Effector memory CD8-positive, alpha-beta T cell (primary cell): ENCODE measurements around the gene STARD4.

Experiments
- ATAC-seq: fragments of 150-1000 bp; cut with Tn5 transposase; replicated peaks from 2 replicates; pipeline ENCODE4 v1.10.0; 2021; ENCODE audit warnings: mild to moderate bottlenecking, moderate library complexity
- DNase-seq, 3 experiments: peaks; one replicate each; pipeline ENCODE4 v3.0.0; 2021
- H3K27ac Mint-ChIP-seq, 2 donors: one replicate each; pipeline ENCODE4 v1.8.0; 2022; ENCODE audit warnings: mild to moderate bottlenecking in 2 of 2, mixed read lengths in 2 of 2, moderate library complexity in 2 of 2
- H3K27me3 Mint-ChIP-seq, 2 donors: one replicate each; pipeline ENCODE4 v1.8.0; 2022; ENCODE audit warnings: mixed read lengths in 2 of 2
- H3K36me3 Mint-ChIP-seq: one replicate; pipeline ENCODE4 v1.8.0; 2022; ENCODE audit warnings: mild to moderate bottlenecking, moderate library complexity, mixed read lengths; ENCODE audit not compliant: insufficient read depth
- H3K4me1 Mint-ChIP-seq, 2 donors: one replicate each; pipeline ENCODE4 v1.8.0; 2022; ENCODE audit warnings: low read depth in 2 of 2, mixed read lengths in 2 of 2
- H3K4me3 Mint-ChIP-seq, 2 donors: one replicate each; pipeline ENCODE4 v1.8.0; 2022; ENCODE audit warnings: mild to moderate bottlenecking in 2 of 2, mixed read lengths in 2 of 2, moderate library complexity in 2 of 2
- H3K9me3 Mint-ChIP-seq, 2 donors: one replicate each; pipeline ENCODE4 v1.8.0; 2022; ENCODE audit warnings: mixed read lengths in 2 of 2

Gene STARD4

GRCh38 chr5:111478898-111479297, 33.4 kb downstream of the STARD4 start:
- Mint-ChIP-seq H3K36me3 (peaks cover 38% of the 10 kb centered on the region), H3K27ac (peak overlapping the region in 1 of 2 donors; percentile 0), H3K4me1 (no peaks in the 10 kb centered on the region), H3K9me3 (no peaks in the 10 kb centered on the region), H3K4me3 (no peak overlapping the region), H3K27me3 (no peaks in the 10 kb centered on the region)
- ATAC-seq, result no peak
- DNase-seq, result no peak

- Mint-ChIP-seq H3K27ac (no peak overlapping the region), H3K27me3 (no peaks in the 10 kb centered on the region), H3K9me3 (no peaks in the 10 kb centered on the region), H3K36me3 (peaks cover 32% of the 10 kb centered on the region), H3K4me3 (no peak overlapping the region), H3K4me1 (no peaks in the 10 kb centered on the region)
- ATAC-seq (no peak), DNase-seq (no peak)
These were observed 34.1 kb downstream of the STARD4 start for GRCh38 chr5:111478266-111478665.

GRCh38 chr5:111472579-111472978, 39.8 kb downstream of the STARD4 start:
- Mint-ChIP-seq H3K4me1 (no peaks in the 10 kb centered on the region), H3K4me3 (no peak overlapping the region)
- no peak for ATAC-seq

GRCh38 chr5:111472096-111472495, 40.2 kb downstream of the STARD4 start:
- Mint-ChIP-seq H3K27me3 (no peaks in the 10 kb centered on the region), H3K9me3 (no peaks in the 10 kb centered on the region), H3K27ac (peak overlapping the region; percentile 22 to 26), H3K36me3 (peaks cover 14% of the 10 kb centered on the region), H3K4me1 (no peaks in the 10 kb centered on the region), H3K4me3 (no peak overlapping the region)
- ATAC-seq (no peak), DNase-seq (no peak)

More at GRCh38 chr5:111472579-111472978, 39.8 kb downstream of the STARD4 start:
- Mint-ChIP-seq H3K27ac (peak overlapping the region in 1 of 2 donors; percentile 26), H3K9me3 (no peaks in the 10 kb centered on the region), H3K27me3 (no peaks in the 10 kb centered on the region), H3K36me3 (peaks cover 14% of the 10 kb centered on the region)
- DNase-seq, result no peak

GRCh38 chr5:111469903-111470302, 42.4 kb downstream of the STARD4 start:
- H3K27me3 Mint-ChIP-seq, result no peaks in the 10 kb centered on the region
- H3K9me3 Mint-ChIP-seq, result peaks cover 0 to 2% of the 10 kb centered on the region in 2 donors
- H3K27ac Mint-ChIP-seq, result no peak overlapping the region
- H3K36me3 Mint-ChIP-seq, result peaks cover 9% of the 10 kb centered on the region
- ATAC-seq (no peak), DNase-seq (no peak)
- H3K4me1 Mint-ChIP-seq, result peaks cover 0 to 4% of the 10 kb centered on the region in 2 donors
- H3K4me3 Mint-ChIP-seq, result no peak overlapping the region

- Mint-ChIP-seq H3K27me3 (no peaks in the 10 kb centered on the region), H3K4me1 (peaks cover 0 to 5% of the 10 kb centered on the region in 2 donors), H3K9me3 (peaks cover 0 to 2% of the 10 kb centered on the region in 2 donors), H3K4me3 (no peak overlapping the region), H3K27ac (no peak overlapping the region), H3K36me3 (peaks cover 7% of the 10 kb centered on the region)
- DNase-seq (no peak), ATAC-seq (no peak)
These were observed 42.9 kb downstream of the STARD4 start for GRCh38 chr5:111469293-111469896.

- H3K4me3 Mint-ChIP-seq, result no peak overlapping the region
- no peaks in the 10 kb centered on the region for H3K27me3 Mint-ChIP-seq
- H3K27ac Mint-ChIP-seq, result peak overlapping the region in 1 of 2 donors; percentile 19
- peaks cover 0 to 5% of the 10 kb centered on the region in 2 donors for H3K4me1 Mint-ChIP-seq
- ATAC-seq (no peak), DNase-seq (no peak)
- H3K36me3 Mint-ChIP-seq, result peaks cover 14% of the 10 kb centered on the region
- peaks cover 0 to 2% of the 10 kb centered on the region in 2 donors for H3K9me3 Mint-ChIP-seq
These were observed 49.0 kb downstream of the STARD4 start for GRCh38 chr5:111463311-111463710.

GRCh38 chr5:111461934-111462333, 50.4 kb downstream of the STARD4 start:
- H3K4me3 Mint-ChIP-seq, result no peak overlapping the region
- peaks cover 4 to 5% of the 10 kb centered on the region in 2 donors for H3K4me1 Mint-ChIP-seq
- H3K27ac Mint-ChIP-seq, result peak overlapping the region in 1 of 2 donors; percentile 6
- H3K27me3 Mint-ChIP-seq, result no peaks in the 10 kb centered on the region
- H3K9me3 Mint-ChIP-seq, result peaks cover 0 to 2% of the 10 kb centered on the region in 2 donors
- H3K36me3 Mint-ChIP-seq, result peaks cover 14% of the 10 kb centered on the region
- DNase-seq (no peak), ATAC-seq (no peak)

- Mint-ChIP-seq H3K27ac (no peak overlapping the region), H3K9me3 (peaks cover 0 to 2% of the 10 kb centered on the region in 2 donors), H3K36me3 (peaks cover 12% of the 10 kb centered on the region), H3K27me3 (no peaks in the 10 kb centered on the region), H3K4me3 (no peak overlapping the region), H3K4me1 (peaks cover 4 to 5% of the 10 kb centered on the region in 2 donors)
- DNase-seq (no peak), ATAC-seq (no peak)
These were observed 51.1 kb downstream of the STARD4 start for GRCh38 chr5:111461255-111461671.

- peaks cover 0 to 4% of the 10 kb centered on the region in 2 donors for H3K4me1 Mint-ChIP-seq
- no peaks in the 10 kb centered on the region for H3K9me3 Mint-ChIP-seq
- no peak for ATAC-seq
- H3K27me3 Mint-ChIP-seq, result no peaks in the 10 kb centered on the region
- H3K36me3 Mint-ChIP-seq, result peaks cover 19% of the 10 kb centered on the region
- no peak overlapping the region for H3K27ac Mint-ChIP-seq
- DNase-seq, result no peak
- no peak overlapping the region for H3K4me3 Mint-ChIP-seq
These were observed 57.6 kb downstream of the STARD4 start for GRCh38 chr5:111454776-111455175.

GRCh38 chr5:111454198-111454622, 58.1 kb downstream of the STARD4 start:
- Mint-ChIP-seq H3K4me1 (peaks cover 0 to 4% of the 10 kb centered on the region in 2 donors), H3K27ac (no peak overlapping the region), H3K36me3 (peaks cover 25% of the 10 kb centered on the region), H3K4me3 (no peak overlapping the region), H3K27me3 (no peaks in the 10 kb centered on the region), H3K9me3 (no peaks in the 10 kb centered on the region)
- DNase-seq (no peak), ATAC-seq (no peak)

- ATAC-seq (no peak), DNase-seq (no peak)
- Mint-ChIP-seq H3K36me3 (peaks cover 29% of the 10 kb centered on the region), H3K27me3 (no peaks in the 10 kb centered on the region), H3K9me3 (no peaks in the 10 kb centered on the region), H3K27ac (peak overlapping the region in 1 of 2 donors; percentile 2), H3K4me3 (no peak overlapping the region), H3K4me1 (peaks cover 0 to 4% of the 10 kb centered on the region in 2 donors)
These were observed 58.6 kb downstream of the STARD4 start for GRCh38 chr5:111453747-111454146.

GRCh38 chr5:111453295-111453694, 59.0 kb downstream of the STARD4 start:
- no peaks in the 10 kb centered on the region for H3K9me3 Mint-ChIP-seq
- ATAC-seq (no peak), DNase-seq (no peak)
- H3K27me3 Mint-ChIP-seq, result no peaks in the 10 kb centered on the region
- peaks cover 0 to 4% of the 10 kb centered on the region in 2 donors for H3K4me1 Mint-ChIP-seq
- peaks cover 33% of the 10 kb centered on the region for H3K36me3 Mint-ChIP-seq
- H3K27ac Mint-ChIP-seq, result peak overlapping the region in 1 of 2 donors; percentile 2
- H3K4me3 Mint-ChIP-seq, result no peak overlapping the region

- DNase-seq, result no peak
- ATAC-seq, result no peak
- Mint-ChIP-seq H3K36me3 (peaks cover 44% of the 10 kb centered on the region), H3K9me3 (no peaks in the 10 kb centered on the region), H3K4me1 (peaks cover 0 to 4% of the 10 kb centered on the region in 2 donors), H3K4me3 (no peak overlapping the region), H3K27me3 (no peaks in the 10 kb centered on the region), H3K27ac (no peak overlapping the region)
These were observed 64.5 kb downstream of the STARD4 start for GRCh38 chr5:111447822-111448221.
